ENCODE measurements around the gene FAAP100.

The FAAP100 gene

GRCh38 chr17:81544281-81544974 is 7.7 kb downstream of the FAAP100 start:
- WGBS (ENCODE audit: insufficient coverage), result 93% methylated on average over 14 of the region's 16 CpGs
- H3K9me3 ChIP-seq (ENCODE audit: control extremely low read depth in 1 of 5, control insufficient read depth in 4 of 5, insufficient read depth in 2 of 5, low read depth in 1 of 5, low read length in 4 of 5), result no peaks in the 10 kb centered on the region
- H3K27me3 ChIP-seq (replicated peaks in 2 of 5; ENCODE audit: control insufficient read depth in 4 of 5, insufficient read depth in 5 of 5, low read length in 4 of 5), result no peaks in the 10 kb centered on the region
- no peak overlapping the region for H3K27ac ChIP-seq (ENCODE audit: insufficient read depth in 1 of 2, low read depth in 1 of 2, low read length in 2 of 2, poor library complexity in 1 of 2, severe bottlenecking in 2 of 2)
- H3K4me3 ChIP-seq (ENCODE audit: control insufficient read depth in 1 of 7, extremely low read depth in 1 of 7, insufficient read depth in 4 of 7, low read depth in 2 of 7, low read length in 6 of 7), result no peak overlapping the region
- POLR2A ChIA-PET, result no interaction called here
- no peaks in the 10 kb centered on the region for H3K4me1 ChIP-seq (ENCODE audit: control extremely low read depth in 1 of 4, control insufficient read depth in 4 of 4, insufficient read depth in 4 of 4, low read length in 3 of 4)
- peaks cover 10 to 87% (median 71%) of the 10 kb centered on the region in 4 experiments for H3K36me3 ChIP-seq (ENCODE audit: control insufficient read depth in 4 of 4, insufficient read depth in 4 of 4, low read length in 3 of 4)
- DNase-seq, result no peak
- CTCF ChIA-PET, result interaction anchor here (1.0 to 2.3 kb wide), 4 partner anchors 8 to 57 kb away, joined by 3 to 9 read pairs (median 5); partner anchors contain the start of gene FAAP100

- H3K9me3 ChIP-seq (ENCODE audit: control extremely low read depth in 1 of 5, control insufficient read depth in 4 of 5, insufficient read depth in 2 of 5, low read depth in 1 of 5, low read length in 4 of 5), result no peaks in the 10 kb centered on the region
- CTCF ChIA-PET, result interaction anchor here (1.0 to 1.7 kb wide), 2 partner anchors 9 to 22 kb away, joined by 3 to 9 read pairs; partner anchors contain the start of gene FAAP100
- DNase-seq, result no peak
- POLR2A ChIA-PET, result interaction anchor here (0.6 kb wide), 1 partner anchor 1309 kb away, joined by 3 read pairs; no protein-coding TSS in a partner anchor
- H3K4me3 ChIP-seq (ENCODE audit: control insufficient read depth in 1 of 7, extremely low read depth in 1 of 7, insufficient read depth in 4 of 7, low read depth in 2 of 7, low read length in 6 of 7), result no peak overlapping the region
- H3K27ac ChIP-seq (ENCODE audit: insufficient read depth in 1 of 2, low read depth in 1 of 2, low read length in 2 of 2, poor library complexity in 1 of 2, severe bottlenecking in 2 of 2), result no peak overlapping the region
- H3K27me3 ChIP-seq (replicated peaks in 2 of 5; ENCODE audit: control insufficient read depth in 4 of 5, insufficient read depth in 5 of 5, low read length in 4 of 5), result no peaks in the 10 kb centered on the region
- peaks cover 5 to 85% (median 70%) of the 10 kb centered on the region in 4 experiments for H3K36me3 ChIP-seq (ENCODE audit: control insufficient read depth in 4 of 4, insufficient read depth in 4 of 4, low read length in 3 of 4)
- 97% methylated on average over 15 of the region's 15 CpGs for WGBS (ENCODE audit: insufficient coverage)
- H3K4me1 ChIP-seq (ENCODE audit: control extremely low read depth in 1 of 4, control insufficient read depth in 4 of 4, insufficient read depth in 4 of 4, low read length in 3 of 4), result no peaks in the 10 kb centered on the region
Observed at GRCh38 chr17:81543756-81544155, 8.4 kb downstream of the FAAP100 start.

- no peaks in the 10 kb centered on the region for H3K4me1 ChIP-seq (ENCODE audit: control extremely low read depth in 1 of 4, control insufficient read depth in 4 of 4, insufficient read depth in 4 of 4, low read length in 3 of 4)
- no peak for DNase-seq
- no peak overlapping the region for H3K27ac ChIP-seq (ENCODE audit: insufficient read depth in 1 of 2, low read depth in 1 of 2, low read length in 2 of 2, poor library complexity in 1 of 2, severe bottlenecking in 2 of 2)
- H3K27me3 ChIP-seq (replicated peaks in 2 of 5; ENCODE audit: control insufficient read depth in 4 of 5, insufficient read depth in 5 of 5, low read length in 4 of 5), result peaks cover 0 to 2% (median 0%) of the 10 kb centered on the region in 5 experiments
- 98% methylated on average over 14 of the region's 14 CpGs for WGBS (ENCODE audit: insufficient coverage)
- no peak overlapping the region for H3K4me3 ChIP-seq (ENCODE audit: control insufficient read depth in 1 of 7, extremely low read depth in 1 of 7, insufficient read depth in 4 of 7, low read depth in 2 of 7, low read length in 6 of 7)
- H3K9me3 ChIP-seq (ENCODE audit: control extremely low read depth in 1 of 5, control insufficient read depth in 4 of 5, insufficient read depth in 2 of 5, low read depth in 1 of 5, low read length in 4 of 5), result no peaks in the 10 kb centered on the region
- CTCF ChIA-PET, result interaction anchor here (1.0 to 1.7 kb wide), 2 partner anchors 9 to 22 kb away, joined by 3 to 9 read pairs; partner anchors contain the start of gene FAAP100
- POLR2A ChIA-PET, result interaction anchor here (0.6 kb wide), 1 partner anchor 1309 kb away, joined by 3 read pairs; no protein-coding TSS in a partner anchor
- H3K36me3 ChIP-seq (ENCODE audit: control insufficient read depth in 4 of 4, insufficient read depth in 4 of 4, low read length in 3 of 4), result peaks cover 5 to 88% (median 72%) of the 10 kb centered on the region in 4 experiments
Observed at GRCh38 chr17:81543339-81543675, 8.8 kb downstream of the FAAP100 start.

GRCh38 chr17:81542431-81543338 is 9.5 kb downstream of the FAAP100 start:
- peaks cover 0 to 8% (median 0%) of the 10 kb centered on the region in 5 experiments for H3K27me3 ChIP-seq (replicated peaks in 2 of 5; ENCODE audit: control insufficient read depth in 4 of 5, insufficient read depth in 5 of 5, low read length in 4 of 5)
- DNase-seq, result no peak
- 94% methylated on average over 14 of the region's 15 CpGs for WGBS (ENCODE audit: insufficient coverage)
- no peak overlapping the region for H3K4me3 ChIP-seq (ENCODE audit: control insufficient read depth in 1 of 7, extremely low read depth in 1 of 7, insufficient read depth in 4 of 7, low read depth in 2 of 7, low read length in 6 of 7)
- H3K27ac ChIP-seq (ENCODE audit: insufficient read depth in 1 of 2, low read depth in 1 of 2, low read length in 2 of 2, poor library complexity in 1 of 2, severe bottlenecking in 2 of 2), result no peak overlapping the region
- POLR2A ChIA-PET, result no interaction called here
- H3K9me3 ChIP-seq (ENCODE audit: control extremely low read depth in 1 of 5, control insufficient read depth in 4 of 5, insufficient read depth in 2 of 5, low read depth in 1 of 5, low read length in 4 of 5), result no peaks in the 10 kb centered on the region
- CTCF ChIA-PET, result interaction anchor here (1.4 to 1.7 kb wide), 2 partner anchors 10 to 13 kb away, joined by 3 to 9 read pairs; partner anchors contain the start of gene FAAP100
- H3K4me1 ChIP-seq (ENCODE audit: control extremely low read depth in 1 of 4, control insufficient read depth in 4 of 4, insufficient read depth in 4 of 4, low read length in 3 of 4), result peaks cover 0 to under 1% (median 0%) of the 10 kb centered on the region in 4 experiments
- peaks cover 5 to 85% (median 68%) of the 10 kb centered on the region in 4 experiments for H3K36me3 ChIP-seq (ENCODE audit: control insufficient read depth in 4 of 4, insufficient read depth in 4 of 4, low read length in 3 of 4)

GRCh38 chr17:81541123-81541522 is 11.0 kb downstream of the FAAP100 start:
- H3K9me3 ChIP-seq (ENCODE audit: control extremely low read depth in 1 of 5, control insufficient read depth in 4 of 5, insufficient read depth in 2 of 5, low read depth in 1 of 5, low read length in 4 of 5), result no peaks in the 10 kb centered on the region
- 96% methylated on average over 15 of the region's 17 CpGs for WGBS (ENCODE audit: insufficient coverage)
- ChIA-PET POLR2A (no interaction called here), CTCF (no interaction called here)
- H3K4me3 ChIP-seq (ENCODE audit: control insufficient read depth in 1 of 7, extremely low read depth in 1 of 7, insufficient read depth in 4 of 7, low read depth in 2 of 7, low read length in 6 of 7), result no peak overlapping the region
- no peak overlapping the region for H3K27ac ChIP-seq (ENCODE audit: insufficient read depth in 1 of 2, low read depth in 1 of 2, low read length in 2 of 2, poor library complexity in 1 of 2, severe bottlenecking in 2 of 2)
- peaks cover 0 to 24% (median 6%) of the 10 kb centered on the region in 5 experiments for H3K27me3 ChIP-seq (replicated peaks in 2 of 5; ENCODE audit: control insufficient read depth in 4 of 5, insufficient read depth in 5 of 5, low read length in 4 of 5)
- peaks cover 0 to 14% (median 7%) of the 10 kb centered on the region in 4 experiments for H3K4me1 ChIP-seq (ENCODE audit: control extremely low read depth in 1 of 4, control insufficient read depth in 4 of 4, insufficient read depth in 4 of 4, low read length in 3 of 4)
- H3K36me3 ChIP-seq (ENCODE audit: control insufficient read depth in 4 of 4, insufficient read depth in 4 of 4, low read length in 3 of 4), result peaks cover 5 to 70% (median 53%) of the 10 kb centered on the region in 4 experiments
- no peak for DNase-seq

- Histone ChIP-seq H3K27me3 (replicated peaks in 2 of 5; ENCODE audit: control insufficient read depth in 4 of 5, insufficient read depth in 5 of 5, low read length in 4 of 5) (peaks cover 0 to 29% (median 10%) of the 10 kb centered on the region in 5 experiments), H3K4me1 (ENCODE audit: control extremely low read depth in 1 of 4, control insufficient read depth in 4 of 4, insufficient read depth in 4 of 4, low read length in 3 of 4) (peaks cover 0 to 14% (median 7%) of the 10 kb centered on the region in 4 experiments), H3K27ac (ENCODE audit: insufficient read depth in 1 of 2, low read depth in 1 of 2, low read length in 2 of 2, poor library complexity in 1 of 2, severe bottlenecking in 2 of 2) (no peak overlapping the region), H3K36me3 (ENCODE audit: control insufficient read depth in 4 of 4, insufficient read depth in 4 of 4, low read length in 3 of 4) (peaks cover 5 to 65% (median 48%) of the 10 kb centered on the region in 4 experiments), H3K9me3 (ENCODE audit: control extremely low read depth in 1 of 5, control insufficient read depth in 4 of 5, insufficient read depth in 2 of 5, low read depth in 1 of 5, low read length in 4 of 5) (no peaks in the 10 kb centered on the region), H3K4me3 (ENCODE audit: control insufficient read depth in 1 of 7, extremely low read depth in 1 of 7, insufficient read depth in 4 of 7, low read depth in 2 of 7, low read length in 6 of 7) (no peak overlapping the region)
- POLR2A ChIA-PET, result no interaction called here
- DNase-seq, result no peak
- CTCF ChIA-PET, result interaction anchor here (0.7 kb wide), 1 partner anchor 61 kb away, joined by 3 read pairs; no protein-coding TSS in a partner anchor
- WGBS (ENCODE audit: insufficient coverage), result 98% methylated on average over 14 of the region's 14 CpGs
Observed at GRCh38 chr17:81540676-81541027, 11.5 kb downstream of the FAAP100 start.
